Activated T-helper 1 cell treated with anti-CD3 and anti-CD28 coated beads, Interleukin-2, amount 50 U/mL, for 16 hours (primary cell): Measurements from ENCODE around the gene NPR1.
"Not testable (repeated sequence)": the region's sequence is repeated elsewhere in the genome, so short reads cannot be mapped to it uniquely, and the experiment has no call there.

Experiments used
- DNase-seq, 2 donors: peaks; one replicate each; pipeline ENCODE4 v3.0.0-alpha.2; 2020; ENCODE audit warnings: low read depth in 1 of 2, low spot score in 1 of 2

NPR1 gene

DNA sequence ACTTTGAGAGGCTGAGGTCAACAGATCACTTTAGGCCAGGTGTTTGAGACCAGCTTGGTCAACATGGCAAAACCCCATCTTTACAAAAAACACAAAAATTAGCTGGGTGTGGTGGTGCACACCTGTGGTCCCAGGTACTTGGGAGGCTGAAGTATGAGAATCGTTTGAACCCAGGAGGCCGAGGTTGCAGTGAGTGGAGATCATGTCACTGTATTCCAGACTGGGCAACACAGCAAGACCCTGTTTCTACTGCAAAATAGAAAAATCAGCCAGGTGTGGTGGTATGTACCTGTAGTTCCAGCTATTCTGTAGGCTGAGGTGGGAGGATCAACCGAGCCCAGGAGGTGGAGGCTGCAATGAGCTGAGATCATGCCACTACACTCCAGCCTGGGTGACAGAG is 45.2 kb downstream of the NPR1 start:
- DNase-seq, result no peak

DNA sequence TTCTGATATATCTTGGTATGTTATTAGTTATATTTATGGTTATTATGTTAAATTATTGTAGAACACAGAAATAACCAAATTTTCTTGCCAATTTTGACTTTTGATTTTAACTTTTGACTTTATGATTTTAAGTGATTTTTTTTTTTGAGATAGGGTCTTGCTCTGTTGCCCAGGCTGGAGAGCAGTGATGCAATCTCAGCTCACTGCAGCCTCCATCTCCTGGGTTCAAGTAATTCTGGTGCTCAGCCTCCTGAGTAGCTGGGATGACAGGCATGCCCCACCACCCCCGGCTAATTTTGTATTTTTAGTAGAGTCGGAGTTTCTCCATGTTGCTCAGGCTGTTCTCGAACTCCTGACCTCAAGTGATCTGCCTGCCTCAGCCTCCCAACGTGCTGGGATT is 46.1 kb downstream of the NPR1 start:
- not testable (repeated sequence) for DNase-seq

DNA sequence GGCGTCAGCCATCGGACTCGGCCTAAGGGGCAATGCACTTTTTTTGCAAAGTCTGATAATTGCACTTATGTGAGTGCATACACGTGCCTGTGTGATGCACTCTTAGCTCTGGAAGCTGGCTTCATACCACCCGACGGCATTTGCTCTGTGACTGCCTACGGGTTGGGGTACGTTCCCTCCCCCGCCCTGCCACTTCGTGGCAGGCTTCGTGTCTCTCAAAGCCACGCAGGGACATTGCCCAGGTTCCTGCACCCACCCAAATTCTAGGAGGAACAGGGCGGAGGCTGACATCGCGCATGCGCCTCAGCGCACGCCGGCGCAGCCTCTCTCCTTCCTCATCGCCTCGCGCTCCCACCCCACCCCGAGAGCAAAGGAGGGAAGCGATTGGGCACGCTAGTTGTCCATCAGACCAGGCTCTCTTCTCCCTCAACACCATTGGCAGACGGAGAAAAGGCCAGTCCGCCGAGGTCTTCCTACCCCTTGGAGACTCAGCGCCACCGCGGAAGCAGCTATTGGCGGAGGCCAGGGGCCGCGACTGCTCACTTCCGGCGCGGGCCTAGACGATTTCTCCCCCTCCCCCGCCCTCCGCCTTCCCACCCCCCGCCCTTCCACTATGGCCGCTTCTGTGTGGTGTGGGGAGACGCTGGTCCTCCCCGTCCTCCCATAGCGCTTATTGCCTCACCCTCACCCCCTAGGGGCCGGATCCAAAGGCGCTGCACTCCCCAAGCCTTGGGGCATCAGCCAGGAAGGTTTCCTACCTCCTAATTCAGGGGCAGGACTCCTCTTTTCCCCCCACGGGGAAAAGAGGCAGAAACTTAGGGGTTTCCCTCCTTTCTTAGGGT is 49.2 kb downstream of the NPR1 start, which contains the start of gene INTS3:
Gene INTS3 (plus strand): TSS at position 588 of the 842 bp plus-strand sequence. CDS start 585 bp downstream, outside the sequence.
- DNase-seq, result peak; percentile 98

DNA sequence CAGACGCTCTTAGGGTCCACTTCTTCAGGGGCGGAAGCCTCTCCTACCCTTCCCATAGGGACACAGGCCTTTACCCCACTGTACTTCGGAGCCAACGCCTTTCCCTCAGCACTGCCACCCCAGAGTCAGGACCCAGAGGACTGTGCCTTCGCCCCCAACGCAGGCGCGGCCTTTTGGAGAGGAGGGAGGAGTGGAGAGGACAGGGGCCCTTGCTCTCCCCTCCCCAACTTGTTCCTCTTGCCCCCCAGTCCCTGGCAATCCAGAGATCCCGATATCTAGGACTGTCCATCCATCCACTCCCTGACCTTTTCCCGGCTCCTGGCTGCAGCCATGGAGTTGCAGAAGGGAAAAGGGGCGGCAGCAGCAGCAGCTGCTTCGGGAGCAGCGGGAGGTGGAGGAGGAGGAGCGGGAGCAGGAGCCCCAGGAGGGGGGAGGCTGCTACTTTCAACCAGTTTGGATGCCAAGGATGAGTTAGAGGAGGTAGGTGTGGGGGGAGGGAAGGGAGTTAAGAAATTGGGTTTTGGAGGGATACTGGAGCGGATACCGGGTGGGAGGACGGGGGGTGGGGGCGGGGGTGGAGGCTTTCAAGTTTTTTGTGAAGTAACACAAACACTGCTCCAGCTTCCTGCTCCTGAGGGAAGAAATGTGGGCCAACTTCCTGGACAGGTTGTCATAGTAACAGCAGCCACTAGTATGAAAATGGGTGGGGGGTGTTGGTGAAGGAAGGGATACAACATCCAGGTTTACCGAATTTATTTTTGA is 50.0 kb downstream of the NPR1 start:
- DNase-seq, result peak; percentile 17 to 19

DNA sequence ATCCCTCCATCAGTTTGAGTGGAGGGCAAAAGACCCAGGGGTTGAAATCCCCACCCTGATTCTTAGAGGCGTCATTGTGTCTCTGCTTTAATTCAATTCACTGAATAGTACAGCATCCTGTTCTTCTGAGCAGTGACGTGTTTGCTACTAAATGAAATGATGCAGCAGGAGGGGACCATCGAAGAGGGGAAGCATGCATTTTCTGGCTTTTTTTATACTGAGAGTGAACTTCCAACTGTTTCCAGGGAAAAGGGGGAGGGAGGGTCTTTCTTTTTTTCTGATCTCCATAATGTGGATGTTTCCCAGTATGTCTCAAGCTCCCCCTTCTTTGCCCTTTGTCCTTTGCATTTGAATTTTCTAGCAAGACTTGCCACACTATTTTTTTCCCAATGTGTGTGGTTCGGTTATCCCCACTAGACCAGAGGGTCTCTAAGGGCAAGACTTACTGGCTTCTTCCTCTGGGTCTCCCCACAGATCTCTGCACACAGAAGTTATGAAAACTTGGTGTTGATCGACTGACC is 52.0 kb downstream of the NPR1 start:
- no peak for DNase-seq

DNA sequence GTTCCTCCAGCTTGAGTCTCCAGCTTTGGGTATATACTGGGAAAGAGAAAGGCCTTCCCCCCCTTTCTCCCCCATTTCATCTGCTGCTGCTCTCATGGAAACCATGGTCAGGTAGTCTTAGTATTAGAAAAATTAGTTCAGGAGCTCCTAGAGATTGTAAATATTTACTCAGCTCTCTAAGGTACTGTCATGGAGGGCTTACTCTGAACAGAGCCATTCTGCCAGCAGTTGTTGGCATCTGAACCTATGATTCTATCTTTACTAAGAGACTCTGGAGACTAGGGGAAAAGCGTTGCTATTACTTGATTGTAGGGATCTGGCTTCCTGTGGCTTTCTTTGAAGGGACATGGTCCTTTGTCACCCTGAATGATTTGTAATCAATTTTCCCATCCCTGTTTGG is 55.5 kb downstream of the NPR1 start:
- DNase-seq, result no peak

DNA sequence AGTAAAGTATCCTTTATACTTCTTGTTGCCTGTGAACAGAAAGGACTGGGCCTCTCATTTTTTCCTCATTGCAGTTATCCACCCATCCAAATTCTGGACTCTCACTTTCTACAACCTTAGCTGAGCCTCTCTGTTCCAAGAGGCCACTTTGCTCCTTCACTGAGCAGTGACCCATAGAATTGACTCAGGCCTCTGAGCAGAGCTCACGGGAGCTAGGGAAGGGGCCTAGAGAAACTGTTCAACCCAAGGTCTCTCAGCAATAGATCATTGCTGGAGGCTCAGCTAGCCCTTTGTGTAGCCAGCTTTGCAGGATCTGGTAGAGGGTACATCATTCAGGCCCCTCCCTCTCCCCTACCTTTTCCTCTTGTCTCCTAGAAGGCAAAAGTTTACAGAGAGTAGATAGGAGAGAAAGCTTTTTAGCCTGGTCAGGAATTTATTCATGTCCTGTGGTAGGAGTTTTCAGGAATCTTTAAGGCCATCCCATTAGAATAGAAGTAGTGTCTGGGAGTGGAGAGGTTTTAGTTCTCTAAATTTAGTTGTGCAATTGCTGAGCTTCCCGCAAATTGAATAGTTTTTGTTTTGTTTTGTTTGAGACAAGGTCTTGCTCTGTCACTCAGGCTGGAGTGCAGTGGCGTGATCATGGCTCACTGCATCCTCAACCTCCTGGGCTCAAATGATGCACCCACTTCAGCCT is 56.1 kb downstream of the NPR1 start:
- no peak for DNase-seq

DNA sequence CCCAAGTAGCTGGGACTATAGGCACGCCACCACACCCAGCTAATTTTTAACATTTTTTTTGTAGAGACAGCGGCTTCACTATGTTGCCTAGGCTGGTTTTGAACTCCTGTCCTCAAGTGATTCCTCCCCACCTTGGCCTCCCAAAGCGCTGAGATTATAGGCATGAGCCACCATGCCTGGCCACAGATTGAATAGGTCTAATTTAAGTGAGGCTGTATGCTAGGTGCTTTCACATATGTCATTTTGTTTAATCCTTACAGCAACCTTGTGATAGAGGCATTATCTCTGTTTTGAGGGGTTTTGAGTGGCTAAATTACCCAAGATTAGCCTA is 56.6 kb downstream of the NPR1 start:
- no peak for DNase-seq

DNA sequence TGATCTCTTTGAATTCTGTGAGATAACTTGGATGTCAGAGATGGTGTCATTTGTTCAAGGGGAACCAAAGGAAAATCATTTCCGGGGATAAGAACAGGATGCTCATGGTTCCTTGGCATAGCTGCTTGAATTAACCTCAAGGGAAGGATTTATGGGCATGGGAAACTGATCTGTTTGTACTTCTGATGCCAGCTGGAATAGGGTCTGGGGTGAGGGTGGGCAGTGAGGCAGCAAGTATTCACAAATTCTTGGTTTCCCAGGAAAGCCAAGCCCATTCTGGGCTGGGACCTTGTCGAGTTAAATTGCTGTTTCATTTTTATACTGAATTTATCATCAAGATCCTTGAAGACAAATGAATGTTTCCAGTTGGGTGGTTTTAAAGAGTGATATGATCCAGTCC is 63.5 kb downstream of the NPR1 start:
- no peak for DNase-seq

DNA sequence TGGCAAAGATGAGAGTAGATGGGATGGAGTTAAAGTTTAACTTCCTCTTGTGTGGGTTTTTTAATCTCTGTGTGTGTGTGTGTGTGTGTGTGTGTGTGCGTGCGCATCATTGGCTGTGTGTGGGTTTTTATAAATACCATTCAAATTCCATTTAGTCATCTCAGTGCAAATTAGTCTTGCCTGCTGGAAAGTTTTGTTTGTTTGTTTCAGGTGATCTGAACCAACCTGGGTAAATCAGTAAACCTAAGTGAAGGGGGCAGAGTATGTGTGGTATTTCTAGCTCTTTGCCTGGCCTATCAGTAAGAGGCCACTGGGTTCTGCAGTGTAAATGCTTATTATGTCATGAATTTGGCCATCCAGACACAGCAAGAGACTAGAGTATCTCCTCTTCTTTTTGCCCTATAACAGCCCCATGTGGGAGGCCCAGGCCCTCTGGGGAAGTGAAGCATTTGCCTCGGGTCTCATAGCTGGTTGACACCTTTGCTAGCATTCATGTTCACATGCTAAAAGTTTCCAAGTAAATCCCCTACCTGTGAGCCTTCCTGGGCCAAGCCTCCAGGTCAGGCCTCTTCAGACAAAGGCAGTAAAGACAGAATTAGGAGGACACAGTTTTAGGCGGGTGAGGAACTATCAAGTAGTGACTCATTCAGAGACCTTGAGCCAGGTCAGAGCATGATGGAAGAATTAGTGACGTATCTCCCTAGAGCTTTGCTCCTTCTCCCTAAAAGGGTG is 64.1 kb downstream of the NPR1 start:
- DNase-seq, result no peak
